ENCODE measurements around the gene SZT2.
"Not testable (repeated sequence)": the region's sequence is repeated elsewhere in the genome, so short reads cannot be mapped to it uniquely, and the experiment has no call there.

The SZT2 gene

DNA sequence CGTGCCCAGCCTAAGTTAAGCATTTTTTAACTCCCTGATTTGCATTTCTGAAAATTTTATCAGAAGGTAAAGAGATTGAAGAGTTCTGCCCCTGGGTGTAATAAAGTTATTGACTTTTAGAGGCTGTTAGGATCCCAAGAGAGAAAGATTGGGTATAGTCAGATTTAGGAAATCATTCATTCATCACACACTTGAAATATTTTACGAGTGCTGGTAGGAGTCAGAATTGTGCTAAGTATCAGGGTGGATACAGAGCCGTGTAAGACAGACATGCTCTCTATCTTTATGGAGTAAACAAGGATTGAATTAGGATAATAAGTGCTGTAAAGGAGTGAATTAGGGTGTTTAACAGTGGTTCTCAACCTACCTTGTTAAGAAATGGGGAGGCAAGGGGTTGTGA, 3.0 kb downstream of the SZT2 start:
- DNase-seq: no peak

DNA sequence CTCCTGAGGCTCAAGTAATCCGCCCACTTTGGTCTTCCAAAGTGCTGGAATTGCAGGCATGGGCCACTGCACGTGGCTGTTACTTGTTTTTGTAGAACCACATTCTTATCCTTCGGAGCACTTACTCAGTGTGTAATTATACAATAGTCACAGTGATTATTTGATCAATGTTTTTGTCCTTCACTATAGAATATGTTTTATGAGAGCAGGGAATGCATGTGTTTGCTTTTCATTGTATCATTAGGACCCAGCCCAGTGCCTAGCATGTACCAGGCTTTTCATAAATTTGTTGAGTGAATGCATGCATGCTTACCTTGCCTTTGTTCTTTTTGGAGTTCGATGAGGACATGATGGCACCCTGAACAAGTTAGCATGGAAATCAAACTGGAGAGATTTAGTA, 5.8 kb downstream of the SZT2 start:
- no peak for DNase-seq

DNA sequence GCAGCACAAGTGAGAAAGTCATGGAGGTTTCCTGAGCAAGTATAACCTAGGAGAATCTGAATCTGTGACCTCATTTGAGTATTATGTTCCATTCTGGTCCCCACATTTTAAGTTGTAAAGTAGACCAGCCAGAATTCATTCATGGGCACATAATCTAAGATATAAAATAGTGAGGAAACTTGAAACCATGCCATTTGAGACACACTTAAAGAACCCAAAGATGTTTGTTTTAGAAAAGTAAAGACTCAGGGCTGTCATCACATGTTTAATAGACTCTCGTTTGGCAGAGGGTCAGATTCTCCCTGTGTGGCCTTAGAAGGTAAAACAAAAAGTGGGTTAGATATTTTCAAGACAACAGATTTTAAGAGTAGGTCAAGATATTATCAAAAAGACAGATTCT, 6.4 kb downstream of the SZT2 start:
- no peak for DNase-seq

DNA sequence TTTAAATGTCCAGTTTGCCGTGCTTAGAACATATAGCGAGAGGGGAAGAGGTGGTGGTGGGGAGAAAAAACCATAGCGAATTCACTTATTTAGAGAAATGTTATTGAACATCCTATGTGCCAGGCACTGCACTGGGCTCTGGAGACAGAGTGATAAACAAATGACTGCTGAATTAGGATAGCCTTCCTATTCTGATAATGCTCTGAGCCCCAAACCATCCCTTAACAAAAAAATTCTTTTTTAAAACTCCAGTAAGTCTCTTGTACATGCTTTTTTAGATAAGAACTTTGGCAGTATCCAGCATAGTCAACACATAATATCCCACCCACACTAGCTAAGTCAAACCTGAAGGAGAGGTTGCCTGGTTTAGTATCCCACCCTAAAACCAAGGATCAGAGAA, 8.5 kb downstream of the SZT2 start:
- DNase-seq: no peak

DNA sequence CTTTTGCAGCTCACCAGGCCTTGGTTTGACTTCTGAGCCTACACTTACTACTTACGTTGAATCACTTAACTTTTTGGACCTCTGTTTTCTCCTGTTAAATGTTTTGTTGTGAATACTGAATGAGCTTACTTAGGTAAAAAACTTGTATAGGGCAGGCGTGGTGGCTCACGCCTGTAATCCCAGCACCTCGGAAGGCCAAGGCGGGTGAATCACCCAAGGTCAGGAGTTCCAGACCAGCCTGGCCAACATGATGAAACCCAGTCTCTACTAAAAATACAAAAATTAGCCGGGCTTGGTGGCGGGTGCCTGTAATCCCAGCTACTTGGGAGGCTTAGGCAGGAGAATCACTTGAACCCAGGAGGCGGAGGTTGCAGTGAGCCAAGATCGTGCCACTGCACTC, 10.7 kb downstream of the SZT2 start:
- DNase-seq: not testable (repeated sequence)

DNA sequence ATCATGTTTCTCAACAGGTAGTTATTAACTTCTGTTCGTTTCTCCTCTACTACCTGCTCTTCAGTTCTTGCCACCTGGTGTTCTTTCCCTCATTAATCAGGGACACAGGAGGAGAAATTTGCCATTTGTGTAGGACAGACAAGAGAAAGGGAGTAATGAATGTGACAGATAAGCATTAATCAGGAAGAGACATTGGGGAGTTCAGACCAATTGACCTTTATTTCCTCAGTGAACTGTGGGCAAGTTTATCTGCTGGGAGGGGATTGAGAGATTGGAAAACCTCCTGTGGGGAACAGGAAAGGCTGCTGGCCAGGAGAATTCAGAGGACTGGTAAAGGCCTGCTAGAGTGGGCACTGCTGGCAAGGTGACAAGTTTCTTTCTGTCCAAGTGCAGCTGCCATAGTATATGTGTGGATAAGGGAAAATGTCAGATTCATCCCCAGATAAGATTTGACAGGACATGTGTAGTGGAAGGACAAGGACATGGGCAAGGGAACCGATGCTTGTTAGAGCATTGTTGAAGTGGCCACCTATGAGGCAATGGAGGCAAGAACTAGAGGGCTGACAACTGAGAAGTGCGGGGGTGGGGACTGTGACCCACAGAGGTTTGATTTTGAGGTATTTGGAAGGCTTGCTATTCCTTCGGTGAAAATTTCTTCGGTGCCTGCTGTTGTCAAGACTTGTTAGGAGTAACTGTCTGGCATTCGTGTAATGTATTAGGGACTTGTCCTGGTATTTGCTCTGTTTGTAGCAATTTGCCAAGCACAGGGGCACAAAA, 12.6 kb downstream of the SZT2 start:
- no peak for DNase-seq

DNA sequence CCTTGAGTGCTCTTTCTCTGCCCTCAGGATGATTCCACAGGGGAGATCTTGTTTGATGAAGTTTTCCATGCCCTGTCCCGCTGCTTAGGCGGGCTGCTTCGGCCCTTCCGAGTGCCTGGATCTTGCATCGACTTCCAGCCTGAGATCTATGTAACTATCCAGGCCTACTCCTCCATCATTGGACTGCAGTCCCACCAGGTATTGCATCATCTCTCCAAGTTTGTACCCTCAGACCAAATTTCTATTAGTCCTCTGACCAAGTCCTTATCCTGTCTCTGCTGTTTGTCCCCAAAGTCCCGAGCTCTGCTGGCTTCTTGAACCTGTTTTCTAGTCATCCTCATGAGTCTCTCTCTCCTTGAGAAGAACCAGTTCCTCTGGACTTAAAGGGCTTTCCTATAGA, 14.7 kb downstream of the SZT2 start:
- DNase-seq: no peak

DNA sequence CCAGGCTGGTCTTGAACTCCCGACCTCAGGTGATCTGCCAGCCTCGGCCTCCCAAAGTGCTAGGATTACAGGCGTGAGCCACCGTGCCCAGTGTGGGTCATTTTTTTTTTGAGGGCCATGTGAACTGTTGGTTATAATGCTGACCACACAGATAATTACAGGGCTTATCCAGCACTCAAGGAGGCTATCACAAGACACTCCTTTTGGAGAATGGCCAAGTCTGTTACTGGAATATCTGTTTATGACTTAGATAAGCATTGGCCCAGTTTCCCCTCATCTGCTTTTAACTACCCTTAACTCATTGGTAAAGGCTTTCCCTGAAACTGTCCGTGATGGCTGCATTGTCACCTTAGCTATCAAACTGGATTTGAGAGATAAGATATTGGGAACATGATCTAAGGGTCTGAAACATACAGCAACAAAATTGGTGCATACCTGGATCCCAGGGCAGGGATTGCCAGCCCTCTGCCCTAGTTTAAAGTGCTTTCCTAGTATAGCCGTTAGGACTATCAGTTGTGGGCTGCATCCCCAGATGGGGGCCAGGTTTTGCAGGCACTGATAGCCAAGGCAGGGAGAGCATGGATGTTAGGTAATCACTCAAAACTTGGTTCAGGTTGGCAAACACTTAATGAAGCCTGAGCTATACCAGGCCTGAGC, 15.6 kb downstream of the SZT2 start:
- DNase-seq: no peak

DNA sequence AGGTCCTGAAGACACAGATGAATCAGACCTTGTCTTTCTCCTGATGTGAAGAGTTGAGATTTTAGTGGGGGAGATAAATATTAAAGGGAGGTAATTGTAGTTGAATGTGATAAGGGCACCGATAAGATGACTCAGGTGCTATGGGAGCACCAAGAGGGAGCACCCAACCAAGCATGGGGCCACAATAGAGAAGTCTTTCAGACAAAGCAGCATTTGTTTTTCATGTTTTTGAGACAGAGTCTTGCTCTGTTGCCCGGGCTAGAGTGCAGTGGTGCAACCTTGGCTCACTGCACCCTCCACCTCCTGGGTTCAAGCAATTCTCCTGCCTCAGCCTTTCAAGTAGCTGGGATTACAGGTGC, 16.2 kb downstream of the SZT2 start:
- no peak for DNase-seq

DNA sequence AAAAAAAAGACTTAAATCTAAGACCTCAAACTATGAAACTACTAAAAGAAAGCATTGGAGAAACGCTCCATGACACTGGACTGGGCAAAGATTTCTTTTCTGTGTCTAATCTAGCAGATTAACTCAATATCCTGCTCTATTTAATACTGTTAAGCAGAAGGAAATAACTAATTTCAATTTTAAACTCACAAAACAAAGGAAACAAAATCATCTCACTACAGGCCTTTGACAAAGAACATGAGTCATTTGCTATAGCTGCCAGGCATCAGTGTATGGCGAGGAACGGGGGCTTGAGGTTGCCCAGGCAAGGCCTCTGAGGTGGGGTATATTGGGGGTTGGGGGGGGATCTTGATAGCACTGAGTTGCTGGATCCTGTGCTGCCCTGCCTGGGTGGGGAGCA, 20.9 kb downstream of the SZT2 start:
- no peak for DNase-seq

DNA sequence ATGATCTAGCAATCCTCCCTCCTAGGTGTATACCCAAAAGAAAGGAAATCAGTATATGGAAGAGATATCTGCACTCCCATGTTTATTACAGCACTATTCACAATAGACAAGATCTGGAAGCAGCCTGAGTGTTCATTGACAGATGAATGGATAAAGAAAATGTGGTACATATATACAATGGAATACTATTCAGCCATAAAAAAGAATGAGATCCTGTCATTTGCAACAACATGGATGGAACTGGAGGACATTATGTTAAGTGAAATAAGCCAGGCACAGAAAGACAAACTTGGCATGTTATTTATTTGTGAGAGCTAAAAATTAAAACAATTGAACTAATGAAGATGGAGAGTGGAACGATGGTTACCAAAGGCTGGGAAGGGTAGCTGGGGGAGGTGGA, 23.7 kb downstream of the SZT2 start:
- not testable (repeated sequence) for DNase-seq

DNA sequence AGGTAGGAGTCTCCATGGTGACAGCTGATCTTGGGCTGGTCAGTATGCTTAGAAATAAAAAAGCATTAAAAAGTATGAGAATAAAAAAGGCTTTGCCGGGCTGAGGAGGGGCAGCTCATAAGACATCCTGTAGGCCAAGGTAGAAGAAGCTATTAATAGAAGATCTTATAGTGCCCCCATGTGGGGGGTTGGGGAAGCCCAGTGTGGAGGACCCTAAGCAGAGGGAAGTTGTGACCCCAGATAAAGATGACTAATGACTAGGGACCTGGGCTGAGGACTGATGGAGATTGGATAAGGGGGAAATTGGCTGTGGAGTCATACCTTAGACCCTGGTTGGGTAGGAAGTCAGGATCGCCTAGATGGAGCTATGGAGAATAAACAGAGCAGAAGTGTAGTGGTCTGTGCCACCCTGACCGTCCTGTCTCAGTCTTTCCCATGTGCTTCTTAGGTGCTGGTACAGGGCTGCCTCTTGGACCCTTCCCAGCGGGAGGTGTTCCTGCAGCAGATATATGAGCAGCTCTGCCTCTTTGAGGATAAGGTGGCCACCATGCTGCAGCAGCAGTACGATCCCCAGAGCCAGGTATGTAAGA, 25.0 kb downstream of the SZT2 start:
- peak; percentile 33 for DNase-seq

DNA sequence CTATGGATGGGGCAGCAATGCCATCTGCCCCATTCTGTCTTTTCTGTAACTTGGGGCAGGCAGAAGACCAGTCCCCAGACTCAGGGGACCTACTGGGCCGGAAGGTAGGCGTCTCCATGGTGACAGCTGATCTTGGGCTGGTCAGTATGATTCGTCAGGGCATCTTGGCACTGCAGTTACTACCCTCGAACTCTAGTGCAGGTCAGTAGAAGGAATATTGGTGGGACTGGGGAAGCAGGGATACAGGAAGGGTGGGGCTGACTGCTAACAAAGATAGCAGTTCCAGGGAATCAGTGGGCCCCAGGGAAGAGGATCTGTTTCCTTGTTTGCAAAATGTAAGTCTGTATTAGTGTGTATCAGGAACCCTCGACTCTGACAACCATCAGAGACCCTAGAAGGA, 26.2 kb downstream of the SZT2 start:
- DNase-seq: no peak

DNA sequence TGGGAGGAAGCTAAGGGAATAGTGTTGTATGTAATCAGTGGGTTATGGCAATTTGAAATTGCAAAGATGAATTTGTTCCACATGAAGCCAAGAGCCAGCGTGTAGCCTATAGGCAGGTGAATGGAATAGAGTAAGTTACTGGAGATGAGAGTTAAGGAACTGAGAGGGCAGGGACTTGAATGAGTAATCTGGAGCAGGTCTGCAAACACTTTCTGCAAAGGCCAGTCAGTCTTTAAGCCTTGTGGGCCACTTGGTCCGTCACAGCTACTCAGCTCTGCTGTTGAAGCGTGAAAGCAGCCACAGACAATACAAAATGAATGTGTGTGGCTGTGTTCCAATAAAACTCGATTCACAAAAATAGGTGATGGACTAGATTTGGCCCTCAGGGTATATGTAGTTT, 29.2 kb downstream of the SZT2 start:
- DNase-seq: no peak

DNA sequence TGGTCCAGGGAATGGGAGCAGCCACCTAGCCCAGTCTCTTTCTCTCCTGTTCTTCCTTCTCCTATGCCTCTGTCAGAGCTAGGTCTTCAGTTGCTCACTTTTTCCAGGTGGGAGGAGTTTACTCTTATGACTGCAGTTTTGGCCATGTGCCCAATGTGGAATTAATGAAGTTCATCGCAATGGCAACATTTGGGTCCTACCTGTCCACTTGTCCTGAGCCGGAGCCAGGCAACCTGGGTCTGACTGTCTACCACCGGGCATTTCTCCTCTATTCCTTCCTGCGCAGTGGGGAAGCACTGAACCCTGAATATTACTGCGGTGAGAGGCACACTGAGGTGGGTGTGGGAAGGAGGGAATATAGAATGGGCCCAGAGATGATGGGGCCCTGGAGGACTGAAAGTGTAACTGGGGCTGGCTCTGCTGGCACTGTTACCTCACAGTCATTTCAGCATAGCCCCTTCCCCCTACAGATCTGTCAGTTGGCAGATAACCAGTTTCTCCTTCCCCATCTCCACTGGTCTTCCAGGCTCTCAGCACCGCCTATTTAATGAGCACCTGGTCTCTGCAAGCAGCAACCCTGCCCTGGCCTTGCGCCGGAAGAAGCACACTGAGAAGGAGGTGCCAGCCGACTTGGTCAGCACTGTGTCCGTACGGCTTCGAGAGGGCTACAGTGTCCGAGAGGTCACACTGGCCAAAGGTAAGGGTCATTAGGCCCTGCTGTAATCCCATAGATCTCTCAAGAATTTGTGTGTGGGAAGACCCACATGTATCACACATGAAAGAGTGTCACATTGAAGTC, 30.1 kb downstream of the SZT2 start:
- no peak for DNase-seq

DNA sequence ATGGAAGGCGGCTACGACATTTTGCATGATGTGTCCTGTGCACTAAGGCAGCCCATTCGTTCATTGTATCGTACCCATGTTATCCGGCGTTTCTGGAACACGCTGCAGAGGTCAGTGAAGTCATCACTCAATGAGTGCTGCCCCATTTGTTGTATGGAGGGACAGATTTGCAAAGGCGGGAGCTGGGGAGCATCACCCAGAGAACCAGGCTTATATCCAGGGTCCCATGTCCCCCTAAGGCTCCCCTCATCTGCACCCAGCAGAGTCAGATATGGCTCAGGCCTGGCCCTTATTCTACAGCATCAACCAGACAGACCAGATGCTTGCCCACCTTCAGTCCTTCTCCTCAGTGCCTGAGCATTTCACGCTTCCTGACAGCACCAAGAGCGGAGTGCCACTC, 31.2 kb downstream of the SZT2 start:
- no peak for DNase-seq

DNA sequence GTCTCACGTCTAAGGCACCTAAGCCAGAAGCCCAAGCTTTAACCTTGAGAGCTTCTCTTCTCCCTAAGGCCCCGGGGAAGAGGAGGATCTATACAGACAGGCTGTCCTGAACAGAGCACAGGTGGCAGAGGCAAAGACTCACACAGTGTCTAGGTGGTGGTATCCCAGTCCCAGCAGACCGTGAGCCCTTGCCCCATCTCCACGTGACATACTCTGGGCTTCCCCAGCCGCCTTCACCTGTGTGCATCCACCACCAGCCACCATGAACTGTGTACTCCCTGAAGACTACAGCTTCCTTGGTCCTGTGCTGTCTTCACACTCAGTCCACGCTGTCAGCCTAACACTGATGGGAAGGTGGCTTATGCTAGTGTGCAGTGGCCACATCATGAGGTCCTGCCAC, 31.7 kb downstream of the SZT2 start:
- DNase-seq: no peak

DNA sequence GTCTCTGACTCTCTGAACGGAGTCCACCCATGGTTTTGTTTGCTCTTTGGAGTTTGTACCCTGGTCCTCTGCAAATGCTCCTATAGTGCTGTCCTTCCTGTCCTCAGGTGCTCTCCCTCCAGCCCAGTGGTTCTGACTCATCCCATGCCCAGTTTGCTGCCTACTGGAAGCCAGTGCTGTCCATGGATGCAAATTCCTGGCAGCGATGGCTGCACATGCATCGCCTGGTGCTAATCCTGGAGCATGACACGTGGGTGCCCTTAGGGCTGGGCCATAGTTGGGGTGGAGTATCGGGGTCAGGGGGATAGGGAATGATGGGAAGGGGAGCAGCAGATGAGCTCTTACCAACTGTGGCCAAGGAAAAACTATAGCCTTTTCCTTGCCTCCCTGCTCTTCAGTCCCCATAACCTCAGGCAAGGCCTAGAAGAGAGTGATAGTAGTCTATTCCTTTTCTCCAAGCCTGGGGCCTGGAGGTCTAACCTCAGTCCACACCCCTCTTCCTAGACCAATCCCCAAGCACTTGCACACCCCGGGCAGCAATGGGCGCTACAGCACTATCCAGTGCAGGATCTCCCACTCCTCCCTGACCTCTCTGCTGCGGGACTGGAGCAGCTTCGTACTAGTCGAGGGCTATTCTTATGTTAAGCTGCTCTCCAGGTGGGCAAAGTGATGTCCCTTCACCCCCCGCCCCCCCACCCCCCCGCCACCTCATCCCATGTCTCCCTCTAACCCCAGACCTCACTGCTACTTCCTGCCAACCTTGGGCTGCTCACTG, 32.5 kb downstream of the SZT2 start:
- no peak for DNase-seq

DNA sequence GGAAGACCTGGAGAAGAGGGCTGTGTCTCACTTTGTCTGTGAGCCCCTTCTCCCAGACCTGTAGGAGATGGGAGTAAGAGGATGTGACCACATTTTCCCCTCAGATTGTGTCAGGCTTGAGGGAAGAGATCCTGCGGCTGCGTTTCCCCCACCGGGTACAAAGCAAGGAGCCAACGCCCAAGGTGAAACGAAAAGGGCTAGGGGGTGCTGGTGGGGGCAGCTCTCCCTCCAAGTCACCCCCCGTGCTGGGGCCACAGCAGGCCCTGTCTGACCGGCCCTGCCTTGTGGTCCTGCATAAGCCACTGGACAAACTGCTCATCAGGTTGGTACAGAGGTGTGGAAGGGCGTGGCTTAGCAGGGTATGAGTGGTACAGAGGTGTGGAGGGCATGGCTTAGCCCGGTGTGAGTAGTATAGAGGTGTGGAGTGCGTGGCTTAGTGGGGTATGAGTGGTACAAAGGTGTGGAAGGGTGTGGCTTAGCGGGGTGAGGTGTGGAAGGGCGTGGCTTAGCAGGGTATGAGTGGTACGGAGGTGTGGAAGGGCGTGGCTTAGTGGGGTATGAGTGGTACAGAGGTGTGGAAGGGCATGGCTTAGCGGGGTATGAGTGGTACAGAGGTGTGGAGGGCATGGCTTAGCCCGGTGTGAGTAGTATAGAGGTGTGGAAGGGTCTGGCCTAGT, 33.4 kb downstream of the SZT2 start:
- no peak for DNase-seq

DNA sequence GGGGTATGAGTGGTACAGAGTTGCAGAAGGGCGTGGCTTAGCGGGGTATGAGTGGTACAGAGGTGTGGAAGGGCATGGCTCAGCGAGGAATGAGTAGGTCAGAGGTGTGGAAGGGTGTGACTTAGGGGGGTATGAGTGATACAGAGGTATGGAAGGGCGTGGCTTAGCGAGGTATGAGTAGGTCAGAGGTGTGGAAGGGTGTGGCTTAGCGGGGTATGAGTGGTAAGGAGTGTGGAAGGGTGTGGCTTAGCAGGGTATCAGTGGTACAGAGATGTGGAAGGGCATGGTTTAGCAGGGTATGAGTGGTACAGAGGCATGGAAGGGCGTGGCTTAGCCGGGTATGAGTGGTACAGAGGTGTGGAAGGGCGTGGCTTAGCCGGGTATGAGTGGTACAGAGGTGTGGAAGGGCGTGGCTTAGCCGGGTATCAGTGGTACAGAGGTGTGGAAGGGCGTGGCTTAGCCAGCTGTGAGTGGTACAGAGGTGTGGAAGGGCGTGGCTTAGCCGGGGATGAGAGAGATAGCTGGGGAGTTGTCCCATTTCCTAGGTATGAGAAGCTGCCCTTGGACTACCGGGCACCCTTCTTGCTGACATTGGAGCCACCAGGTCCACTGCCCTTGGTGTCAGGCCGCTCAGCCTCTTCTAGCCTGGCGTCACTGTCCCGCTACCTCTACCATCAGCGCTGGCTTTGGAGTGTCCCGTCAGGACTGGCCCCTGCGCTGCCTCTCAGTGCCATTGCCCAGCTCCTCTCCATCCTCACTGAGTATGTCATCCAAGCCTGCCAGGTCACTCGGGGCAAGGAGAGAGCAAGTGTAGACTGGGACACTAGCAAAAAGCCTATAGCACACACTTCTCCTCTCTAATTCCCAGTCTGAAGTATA, 34.2 kb downstream of the SZT2 start:
- no peak for DNase-seq

DNA sequence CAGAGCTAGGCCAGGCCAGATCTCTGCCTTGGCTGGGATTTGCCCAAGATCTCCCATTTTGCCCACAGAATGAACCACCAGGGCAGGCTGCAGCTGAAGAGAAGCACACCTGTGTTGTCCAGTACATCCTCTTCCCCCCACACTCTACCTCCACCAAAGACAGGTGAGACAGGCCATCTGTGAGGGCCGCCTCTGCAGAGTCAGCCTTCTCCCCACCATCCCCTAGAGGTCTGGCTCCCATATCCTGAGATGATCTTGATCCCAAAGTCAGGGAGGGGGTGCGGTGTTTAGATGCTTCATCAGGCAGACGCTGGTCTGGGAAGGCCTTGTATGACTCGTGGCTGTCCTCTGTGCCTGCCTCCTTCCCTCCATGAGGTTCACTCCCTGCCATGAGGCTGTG, 35.3 kb downstream of the SZT2 start:
- DNase-seq: no peak

All from activated effector memory CD4-positive, alpha-beta T cell treated with Interleukin-2 at 50 U/mL for 16 hours (primary cell).